Heart left ventricle (tissue), 13 donors: ENCODE results near the gene CLPTM1L.

Source experiments
- POLR2A ChIP-seq, 2 donors: fragments of 450-650 bp; IDR thresholded peaks; one replicate each; pipeline ENCODE4 v1.6.1; 2017; ENCODE audit warnings: antibody characterized with exemption in 2 of 2, mild to moderate bottlenecking in 2 of 2, moderate library complexity in 2 of 2
- TF ChIP-seq, protein P1 (sequence below), 12 donors: fragments of 200-600 bp; sonication (generic) in 4 of 12; IDR thresholded peaks; one replicate each; pipeline versions ENCODE4 v1.5.0 to v1.8.0; 2018 to 2022; ENCODE audit warnings: antibody characterized with exemption in 12 of 12, mild to moderate bottlenecking in 5 of 12
- donor health status: ischemic (EF 13 %, LVEDD 7.1; RV severe dilation, severe dysfunction).
- donor health status: DM: no; HTN: yes; CAD: no.
- donor health status: DM: no; HTN: no; CAD: no.
- donor health status: ischemic (EF 25% LVEDD 6.9; RV normal size, moderate dysfunction).
- donor health status: ischemic (EF 25% LVEDD 5.7; RV mildly dilated, moderate dysfunction).
- donor health status: ischemic (EF 35%, LVEDD 5.7; RV mildly dilated, moderate dysfunction).
- donor health status: nonischemic (EF 11% LVEDD 7.7; RV severe dilation, severe dysfunction).
- donor health status: DM: yes; HTN: yes; CAD: no.
- donor health status: PGD.
- donor health status: ischemic (EF 29% LVEDD 5.4; RV normal size, mild dysfunction).
- donor health status: nonischemic (EF 23%, LVEDD 6.1; RV moderate dilation, normal function).

DNA sequence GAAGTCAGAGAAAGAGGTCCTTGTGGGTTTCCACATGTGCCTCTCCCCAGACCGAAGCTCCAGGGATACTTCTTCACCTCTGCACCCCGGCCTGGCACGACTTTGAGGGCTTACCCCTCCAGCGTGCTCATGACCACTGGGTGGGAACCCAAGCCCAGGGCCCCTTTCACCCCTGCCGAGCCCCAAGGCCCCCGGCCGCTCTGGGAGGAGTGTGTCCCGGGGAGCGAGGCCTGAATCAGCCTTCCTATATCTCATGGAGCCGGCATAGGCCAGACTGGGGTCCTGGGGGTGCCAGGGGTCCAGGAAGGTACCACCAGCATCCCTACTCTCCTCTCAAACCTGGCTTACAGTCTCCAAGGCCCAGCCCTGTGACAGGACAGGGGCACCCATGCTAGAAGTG is 67.1 kb downstream of the CLPTM1L start:
- TF ChIP-seq, protein P1, sequence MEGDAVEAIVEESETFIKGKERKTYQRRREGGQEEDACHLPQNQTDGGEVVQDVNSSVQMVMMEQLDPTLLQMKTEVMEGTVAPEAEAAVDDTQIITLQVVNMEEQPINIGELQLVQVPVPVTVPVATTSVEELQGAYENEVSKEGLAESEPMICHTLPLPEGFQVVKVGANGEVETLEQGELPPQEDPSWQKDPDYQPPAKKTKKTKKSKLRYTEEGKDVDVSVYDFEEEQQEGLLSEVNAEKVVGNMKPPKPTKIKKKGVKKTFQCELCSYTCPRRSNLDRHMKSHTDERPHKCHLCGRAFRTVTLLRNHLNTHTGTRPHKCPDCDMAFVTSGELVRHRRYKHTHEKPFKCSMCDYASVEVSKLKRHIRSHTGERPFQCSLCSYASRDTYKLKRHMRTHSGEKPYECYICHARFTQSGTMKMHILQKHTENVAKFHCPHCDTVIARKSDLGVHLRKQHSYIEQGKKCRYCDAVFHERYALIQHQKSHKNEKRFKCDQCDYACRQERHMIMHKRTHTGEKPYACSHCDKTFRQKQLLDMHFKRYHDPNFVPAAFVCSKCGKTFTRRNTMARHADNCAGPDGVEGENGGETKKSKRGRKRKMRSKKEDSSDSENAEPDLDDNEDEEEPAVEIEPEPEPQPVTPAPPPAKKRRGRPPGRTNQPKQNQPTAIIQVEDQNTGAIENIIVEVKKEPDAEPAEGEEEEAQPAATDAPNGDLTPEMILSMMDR (IDR thresholded peaks at IDR 0.05) = no peak
- no peak for TF ChIP-seq POLR2A (IDR thresholded peaks at IDR 0.05)
